Inflammatory macrophage treated with lipopolysaccharide for 1 hour (primary cell): ENCODE measurements around the gene PRRT3.
"Not testable (repeated sequence)": the region's sequence is repeated elsewhere in the genome, so short reads cannot be mapped to it uniquely, and the experiment has no call there.

Source experiments
- DNase-seq, 2 donors: peaks; one replicate each; pipeline ENCODE4 v3.0.0-alpha.2; 2020 to 2022

Gene PRRT3

GRCh38 chr3:9947025-9947995, 4.9 kb downstream of the PRRT3 start:
- no peak for DNase-seq

- DNase-seq, result peak; percentile 75 to 86
Measured at GRCh38 chr3:9946112-9947024, 5.8 kb downstream of the PRRT3 start.

- DNase-seq, result no peak
Measured at GRCh38 chr3:9945358-9945757, 6.8 kb downstream of the PRRT3 start.

- no peak for DNase-seq
Measured at GRCh38 chr3:9944271-9944670, 7.9 kb downstream of the PRRT3 start.

GRCh38 chr3:9942934-9943690, 9.1 kb downstream of the PRRT3 start:
- no peak for DNase-seq

- DNase-seq, result no peak
Measured at GRCh38 chr3:9942164-9942563, 10.0 kb downstream of the PRRT3 start.

- no peak for DNase-seq
Measured at GRCh38 chr3:9940746-9941145, 11.5 kb downstream of the PRRT3 start.

GRCh38 chr3:9939906-9940305, 12.3 kb downstream of the PRRT3 start:
- not testable (repeated sequence) for DNase-seq

GRCh38 chr3:9938966-9939365, 13.2 kb downstream of the PRRT3 start:
- no peak for DNase-seq

- DNase-seq, result no peak
Measured at GRCh38 chr3:9937486-9938238, 14.5 kb downstream of the PRRT3 start.

GRCh38 chr3:9935966-9936510, 16.2 kb downstream of the PRRT3 start:
- DNase-seq, result peak; percentile 67 to 68

- DNase-seq, result no peak
Measured at GRCh38 chr3:9934993-9935392, 17.2 kb downstream of the PRRT3 start.

- no peak for DNase-seq
Measured at GRCh38 chr3:9934235-9934621, 18.0 kb downstream of the PRRT3 start.

GRCh38 chr3:9933561-9934234, 18.5 kb downstream of the PRRT3 start, which contains the start of gene CRELD1:
TSS of gene CRELD1 (plus strand) at chr3:9933834. CDS start at chr3:9934439, 605 bp downstream.
- peak; percentile 91 to 96 for DNase-seq

GRCh38 chr3:9932843-9933560, 19.2 kb downstream of the PRRT3 start:
- peak; percentile 75 to 85 for DNase-seq

- DNase-seq, result no peak
Measured at GRCh38 chr3:9932535-9932842, 19.7 kb downstream of the PRRT3 start.

GRCh38 chr3:9930804-9931418, 21.3 kb downstream of the PRRT3 start:
- no peak for DNase-seq

GRCh38 chr3:9928158-9928557, 24.1 kb downstream of the PRRT3 start:
- DNase-seq, result no peak

GRCh38 chr3:9918261-9919038, 33.8 kb downstream of the PRRT3 start:
- no peak for DNase-seq
